Transverse colon (tissue), 4 donors: ENCODE data around the gene SEMA3C. TPM values are rescaled to one million over a fixed set of nuclear protein-coding genes. Genes with fewer than 3 reads are reported as not detected.

Experiments
- DNase-seq: peaks from one replicate; pipeline ENCODE4 v3.0.0-alpha.2; 2019
- H3K27ac ChIP-seq, 4 donors: fragments of 200-600 bp; sonication (generic); 2 replicates each; pipeline ENCODE4 v1.5.1; 2016 to 2018; ENCODE audit warnings: inconsistent platforms in 4 of 4
- H3K27me3 ChIP-seq: fragments of 200-600 bp; sonication (generic); 2 replicates; pipeline ENCODE4 v1.5.1; 2017; ENCODE audit warnings: inconsistent platforms
- H3K36me3 ChIP-seq, 4 donors: fragments of 200-600 bp; sonication (generic); 2 replicates each; pipeline ENCODE4 v1.5.1; 2017 to 2019; ENCODE audit warnings: inconsistent platforms in 4 of 4
- H3K4me1 ChIP-seq, 4 donors: fragments of 200-600 bp; sonication (generic); 2 replicates each; pipeline ENCODE4 v1.5.1; 2017 to 2020; ENCODE audit warnings: inconsistent platforms in 4 of 4
- H3K4me3 ChIP-seq, 4 donors: fragments of 200-600 bp; sonication (generic); 1 replicate in 1 of 4; 2 replicates in 3 of 4; pipeline versions ENCODE4 v1.5.1 to v1.6.1; 2017 to 2019; ENCODE audit warnings: inconsistent platforms in 4 of 4
- H3K9me3 ChIP-seq, 2 donors: fragments of 200-600 bp; sonication (generic); 2 replicates each; pipeline ENCODE4 v1.5.1; 2017 to 2019; ENCODE audit warnings: inconsistent platforms in 2 of 2
- CTCF ChIP-seq, 5 experiments: fragments of 200-600 bp in 3 of 5; fragments of 450-650 bp in 2 of 5; sonication (generic) in 3 of 5; IDR thresholded peaks; 1 replicate in 2 of 5; 2 replicates in 3 of 5; pipeline ENCODE4 v1.5.1; 2016 to 2017; ENCODE audit warnings: antibody characterized with exemption in 5 of 5, inconsistent platforms in 3 of 5, mild to moderate bottlenecking in 2 of 5, moderate library complexity in 1 of 5
- EP300 ChIP-seq: sonication (generic); formaldehyde crosslinking; IDR thresholded peaks from one replicate; pipeline ENCODE4 v1.6.1; 2017; ENCODE audit warnings: antibody characterized with exemption, low read depth
- POLR2A ChIP-seq: fragments of 450-650 bp; IDR thresholded peaks from one replicate; pipeline ENCODE4 v1.6.1; 2016; ENCODE audit warnings: antibody characterized with exemption, mild to moderate bottlenecking, moderate library complexity
- POLR2AphosphoS5 ChIP-seq, 3 donors: sonication (generic); formaldehyde crosslinking; IDR thresholded peaks; one replicate each; pipeline ENCODE4 v1.6.1; 2016; ENCODE audit warnings: antibody characterized with exemption in 3 of 3
- WGBS, 2 donors: methylation state at CpG; one replicate each; pipeline ENCODE4 v1.1.5; 2018; ENCODE audit warnings: low coverage in 1 of 2; 5-methylcytosine and 5-hydroxymethylcytosine counted together
- in situ Hi-C, 4 donors: fragments of 200-750 bp; cut with MboI; loops; one replicate each; pipeline versions ENCODE4 v1.15.0 to v1.15.1; 2017; ENCODE audit warnings: low sequenced_read_pairs in 3 of 4, low pct_ligation_motif_present in 1 of 4, low pct_unique_long_range_greater_than_20kb in 1 of 4
- intact Hi-C: fragments of 100-400 bp; cut with DNase I; formaldehyde crosslinking; loops from one replicate; pipeline ENCODE4 v1.15.1; 2023; ENCODE audit warnings: low total_unique reads
- total RNA-seq, 4 donors: library from RNA; depleted of rRNA; stranded (reverse); fragments of >200 nt; gene quantifications; one replicate each; pipeline ENCODE4 v1.1.0, GENCODE V29; 2016

SEMA3C gene
- total RNA-seq, 4 donors from 2014 or later, result 34.0 to 83.8 (median 79.9) TPM

GRCh38 chr7:80960244-80960795, 41.5 kb upstream of the SEMA3C start:
- 71 to 74% methylated on average over 2 of the region's 2 CpGs for WGBS, 2 donors
- Histone ChIP-seq H3K36me3 (no peaks in the 10 kb centered on the region), H3K9me3 (no peaks in the 10 kb centered on the region), H3K4me1 (no peaks in the 10 kb centered on the region), H3K27ac (no peak overlapping the region), H3K4me3 (no peak overlapping the region), H3K27me3 (no peaks in the 10 kb centered on the region)
- TF ChIP-seq CTCF (IDR thresholded peaks at IDR 0.05), result no peak
- TF ChIP-seq EP300, result no peak
- TF ChIP-seq POLR2A, result no peak
- TF ChIP-seq POLR2AphosphoS5 (IDR thresholded peaks at IDR 0.05), result no peak
- in situ Hi-C loops, result no loop called here
- DNase-seq, result no peak
- intact Hi-C loops, result no loop called here

GRCh38 chr7:80957226-80957777, 38.5 kb upstream of the SEMA3C start:
- H3K36me3 ChIP-seq, result no peaks in the 10 kb centered on the region
- in situ Hi-C loops (no loop called here), intact Hi-C loops (no loop called here)
- H3K27ac ChIP-seq, result no peak overlapping the region
- H3K9me3 ChIP-seq, result no peaks in the 10 kb centered on the region
- H3K27me3 ChIP-seq, result no peaks in the 10 kb centered on the region
- DNase-seq, result no peak
- no peaks in the 10 kb centered on the region for H3K4me1 ChIP-seq
- H3K4me3 ChIP-seq, result no peak overlapping the region
- no peak for TF ChIP-seq POLR2A
- 86 to 95% methylated on average over 2 to 3 of the region's 3 CpGs for WGBS, 2 donors

- H3K27ac ChIP-seq, result no peak overlapping the region
- 39 to 43% methylated on average over 1 of the region's 1 CpG for WGBS, 2 donors
- intact Hi-C loops, result no loop called here
Measured at GRCh38 chr7:80954191-80954590, 35.3 kb upstream of the SEMA3C start.

GRCh38 chr7:80950550-80950967, 31.7 kb upstream of the SEMA3C start:
- Histone ChIP-seq H3K27me3 (no peaks in the 10 kb centered on the region), H3K4me1 (no peaks in the 10 kb centered on the region), H3K4me3 (no peak overlapping the region), H3K27ac (no peak overlapping the region), H3K9me3 (no peaks in the 10 kb centered on the region), H3K36me3 (no peaks in the 10 kb centered on the region)
- no peak for DNase-seq
- intact Hi-C loops, result no loop called here
- no peak for TF ChIP-seq CTCF (IDR thresholded peaks at IDR 0.05)
- TF ChIP-seq POLR2A, result no peak
- no peak for TF ChIP-seq POLR2AphosphoS5 (IDR thresholded peaks at IDR 0.05)
- TF ChIP-seq EP300, result no peak
- WGBS, 2 donors, result 56% methylated on average over 2 of the region's 2 CpGs; no CpG with 5 or more reads in 1 of the 2 donors
- in situ Hi-C loops, result no loop called here

More at GRCh38 chr7:80954191-80954590, 35.3 kb upstream of the SEMA3C start:
- in situ Hi-C loops, result no loop called here
- Histone ChIP-seq H3K4me3 (no peak overlapping the region), H3K27me3 (no peaks in the 10 kb centered on the region), H3K9me3 (no peaks in the 10 kb centered on the region), H3K4me1 (no peaks in the 10 kb centered on the region), H3K36me3 (no peaks in the 10 kb centered on the region)
- TF ChIP-seq POLR2A (no peak), EP300 (no peak), POLR2AphosphoS5 (IDR thresholded peaks at IDR 0.05) (no peak), CTCF (IDR thresholded peaks at IDR 0.05) (no peak)
- no peak for DNase-seq

- intact Hi-C loops, result no loop called here
- 71 to 75% methylated on average over 1 of the region's 1 CpG for WGBS, 2 donors
- Histone ChIP-seq H3K36me3 (no peaks in the 10 kb centered on the region), H3K9me3 (no peaks in the 10 kb centered on the region), H3K27ac (no peak overlapping the region), H3K4me3 (no peak overlapping the region), H3K4me1 (no peaks in the 10 kb centered on the region), H3K27me3 (no peaks in the 10 kb centered on the region)
- no peak for TF ChIP-seq POLR2AphosphoS5 (IDR thresholded peaks at IDR 0.05)
- TF ChIP-seq POLR2A, result no peak
- no peak for TF ChIP-seq EP300
- no peak for TF ChIP-seq CTCF (IDR thresholded peaks at IDR 0.05)
- in situ Hi-C loops, result no loop called here
- no peak for DNase-seq
Measured at GRCh38 chr7:80949449-80949848, 30.6 kb upstream of the SEMA3C start.
